NCI-H146 (cell line): Measurements from ENCODE around the gene NOL4L.

ENCODE experiments used
- DNase-seq: peaks from one replicate; lab custom pipeline; 2025; lab: John Stamatoyannopoulos, UW

NOL4L gene

DNA sequence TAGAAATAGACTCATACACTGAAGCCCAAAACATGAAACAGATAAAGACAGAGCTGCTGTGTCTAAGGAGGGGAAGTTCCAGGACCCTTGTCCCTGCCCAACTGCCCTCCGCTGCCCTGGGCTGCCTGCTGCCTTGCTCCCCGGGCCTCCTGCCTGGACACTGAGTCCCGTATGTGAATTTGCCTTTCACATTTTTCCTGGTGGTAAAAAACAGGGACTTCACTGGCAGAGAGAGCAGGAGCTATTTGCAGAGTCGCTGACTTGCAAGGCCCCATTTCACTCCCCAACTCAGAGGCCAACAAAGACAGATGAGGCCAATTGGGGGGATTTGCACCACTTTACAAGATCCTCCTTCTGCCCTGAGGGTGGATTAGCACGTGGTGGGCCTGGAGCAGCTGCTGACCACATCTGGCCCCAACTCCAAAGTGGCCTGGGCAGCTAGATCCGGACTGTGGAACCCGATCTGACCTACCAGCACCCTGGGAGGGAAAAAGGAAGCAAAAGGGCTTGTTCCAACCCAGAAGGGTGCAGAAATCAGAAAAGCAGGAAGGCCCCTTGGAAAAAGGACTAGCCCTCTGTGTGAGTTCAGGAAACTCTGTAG, 61.4 kb downstream of the NOL4L start:
- no peak for DNase-seq

DNA sequence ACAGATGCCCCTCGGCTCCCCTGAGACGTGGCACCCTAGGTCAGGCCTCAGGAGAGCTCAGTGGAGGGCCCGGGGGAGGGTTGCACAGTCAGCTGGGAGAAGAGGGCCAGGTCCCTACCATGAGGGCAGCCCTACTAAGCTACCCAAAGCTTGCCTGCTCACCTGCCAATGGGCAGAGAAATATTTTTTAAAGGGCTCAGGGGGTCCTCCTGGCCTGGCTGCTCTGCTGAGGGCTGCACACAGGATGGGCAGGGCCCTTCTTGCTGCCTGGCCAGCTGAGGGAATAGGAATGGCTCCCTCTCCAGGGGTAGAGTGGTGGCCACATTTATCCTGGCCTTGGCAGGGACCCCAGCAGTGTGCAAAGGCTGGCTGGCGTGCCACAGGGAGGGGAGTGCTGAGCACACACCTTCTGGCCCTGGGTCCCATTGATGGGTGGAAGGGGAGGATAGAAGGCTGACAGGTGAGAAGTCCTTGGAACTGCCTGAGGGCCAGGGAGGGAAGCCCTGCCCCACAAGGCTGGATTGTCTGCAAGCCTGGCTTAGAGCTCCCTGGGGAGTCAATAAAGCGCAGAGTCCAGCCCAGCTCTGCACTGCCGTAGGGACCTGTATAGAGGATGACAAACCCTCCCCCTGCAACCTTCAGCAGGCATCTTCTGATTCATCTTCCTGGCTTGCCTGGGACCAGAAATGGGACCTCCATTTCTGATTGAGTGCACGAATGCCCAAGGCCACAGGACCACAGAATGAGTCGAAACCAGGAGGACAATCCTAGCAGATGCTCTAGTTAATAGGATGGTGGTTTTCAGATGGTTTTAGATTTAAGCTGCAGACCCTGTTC, 62.1 kb downstream of the NOL4L start:
- peak; percentile 47 for DNase-seq

DNA sequence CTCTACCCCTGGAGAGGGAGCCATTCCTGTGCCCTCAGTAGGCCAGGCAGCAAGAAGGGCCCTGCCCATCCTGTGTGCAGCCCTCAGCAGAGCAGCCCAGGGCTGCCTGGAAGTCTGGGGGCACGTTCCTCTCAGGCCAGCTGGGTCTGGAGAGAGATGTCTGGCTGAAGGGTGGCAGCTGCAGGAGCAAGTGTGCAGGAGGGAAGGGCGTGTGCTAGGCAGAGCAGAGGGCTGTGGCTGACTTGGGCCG, 62.7 kb downstream of the NOL4L start:
- DNase-seq = no peak

- DNase-seq = peak; percentile 77
These were observed 63.2 kb downstream of the NOL4L start for GRCh38 chr20:32521780-32522525.

DNA sequence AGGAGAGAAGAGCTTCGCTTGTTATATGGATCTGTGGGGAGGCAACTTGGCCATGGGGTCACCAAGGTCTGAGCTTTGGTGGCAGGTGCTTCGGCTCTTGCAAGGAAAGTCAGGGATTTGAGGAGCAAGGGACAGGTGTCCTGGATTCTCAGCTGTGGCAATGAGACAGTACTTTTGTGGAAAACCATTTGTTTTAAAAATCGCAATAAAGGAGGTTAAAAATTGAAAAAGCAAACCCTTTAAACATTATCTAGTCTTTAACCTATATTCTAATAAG, 64.3 kb downstream of the NOL4L start:
- DNase-seq = no peak

GRCh38 chr20:32519381-32519730, 65.8 kb downstream of the NOL4L start:
- DNase-seq = no peak

GRCh38 chr20:32518593-32519380, 66.3 kb downstream of the NOL4L start:
- DNase-seq = no peak

- no peak for DNase-seq
These were observed 67.1 kb downstream of the NOL4L start for GRCh38 chr20:32517914-32518592.

- DNase-seq = no peak
These were observed 67.6 kb downstream of the NOL4L start for GRCh38 chr20:32517518-32517873.

DNA sequence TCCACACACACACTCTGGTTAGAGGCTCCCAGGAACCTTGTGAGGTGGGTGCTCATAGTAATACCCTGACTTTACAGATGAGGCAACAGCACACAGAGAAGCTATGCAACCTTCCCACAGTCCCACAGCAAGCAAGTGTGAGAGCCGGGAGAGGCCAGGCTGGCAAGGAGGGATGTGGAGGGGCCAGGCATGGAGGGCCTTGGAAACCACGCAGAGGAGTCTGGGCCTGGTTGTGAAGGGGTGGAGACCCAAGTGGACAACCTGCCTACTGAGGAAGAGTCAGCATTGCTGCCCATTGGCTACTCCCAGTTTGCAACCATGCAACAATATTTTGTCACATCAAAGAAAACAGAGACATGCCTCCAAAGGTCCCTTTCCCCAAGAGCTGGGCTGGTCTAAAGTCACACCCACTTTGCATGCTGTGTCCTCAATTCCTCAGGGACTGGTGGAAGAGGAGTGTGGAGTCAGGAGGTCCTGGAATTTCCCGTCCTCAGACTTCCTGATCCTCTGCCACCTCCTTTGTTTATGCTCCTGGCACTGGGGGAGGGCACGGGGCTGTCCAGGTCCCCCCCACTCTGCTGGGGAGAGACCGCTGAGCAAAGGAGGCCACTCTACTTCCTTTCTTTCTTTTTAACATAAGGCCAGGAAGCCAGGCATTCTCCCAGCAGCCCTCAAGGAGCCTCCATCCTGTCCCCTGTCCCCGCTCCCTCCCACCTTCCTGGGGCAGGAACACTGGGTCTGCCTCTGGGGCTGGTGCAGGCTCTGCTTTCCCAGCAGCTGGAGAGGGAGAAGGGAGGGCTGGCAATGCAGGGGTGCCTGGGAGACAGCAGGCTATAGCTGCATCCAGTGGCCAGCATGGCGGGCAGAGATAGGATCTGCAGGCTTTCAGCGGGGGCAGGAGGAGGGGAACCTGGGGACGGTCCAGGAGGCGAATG, 68.3 kb downstream of the NOL4L start:
- DNase-seq = no peak

DNA sequence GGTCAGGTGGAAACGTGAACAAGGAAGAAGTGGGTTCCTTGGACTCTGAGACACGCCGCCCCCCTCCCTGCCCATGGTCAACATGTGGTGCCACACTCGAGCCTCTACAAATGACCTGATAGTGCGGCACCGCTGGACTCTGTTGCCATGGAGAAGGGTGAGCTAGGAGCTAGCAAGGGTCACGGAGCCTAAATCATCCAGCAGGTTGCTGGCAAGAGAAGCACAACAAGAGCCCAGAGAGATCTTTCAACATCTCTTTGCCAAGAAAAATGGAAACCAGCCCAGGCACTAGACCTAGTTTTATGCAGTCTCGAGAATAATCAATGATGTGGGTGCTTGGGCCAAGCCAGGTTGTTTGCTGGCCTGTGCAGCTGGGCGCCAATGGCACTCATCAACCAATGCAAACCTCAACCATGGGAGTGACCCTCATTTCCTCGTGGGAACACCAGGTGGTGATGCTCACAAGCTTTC, 69.5 kb downstream of the NOL4L start:
- no peak for DNase-seq

GRCh38 chr20:32514760-32515159, 70.4 kb downstream of the NOL4L start:
- no peak for DNase-seq

DNA sequence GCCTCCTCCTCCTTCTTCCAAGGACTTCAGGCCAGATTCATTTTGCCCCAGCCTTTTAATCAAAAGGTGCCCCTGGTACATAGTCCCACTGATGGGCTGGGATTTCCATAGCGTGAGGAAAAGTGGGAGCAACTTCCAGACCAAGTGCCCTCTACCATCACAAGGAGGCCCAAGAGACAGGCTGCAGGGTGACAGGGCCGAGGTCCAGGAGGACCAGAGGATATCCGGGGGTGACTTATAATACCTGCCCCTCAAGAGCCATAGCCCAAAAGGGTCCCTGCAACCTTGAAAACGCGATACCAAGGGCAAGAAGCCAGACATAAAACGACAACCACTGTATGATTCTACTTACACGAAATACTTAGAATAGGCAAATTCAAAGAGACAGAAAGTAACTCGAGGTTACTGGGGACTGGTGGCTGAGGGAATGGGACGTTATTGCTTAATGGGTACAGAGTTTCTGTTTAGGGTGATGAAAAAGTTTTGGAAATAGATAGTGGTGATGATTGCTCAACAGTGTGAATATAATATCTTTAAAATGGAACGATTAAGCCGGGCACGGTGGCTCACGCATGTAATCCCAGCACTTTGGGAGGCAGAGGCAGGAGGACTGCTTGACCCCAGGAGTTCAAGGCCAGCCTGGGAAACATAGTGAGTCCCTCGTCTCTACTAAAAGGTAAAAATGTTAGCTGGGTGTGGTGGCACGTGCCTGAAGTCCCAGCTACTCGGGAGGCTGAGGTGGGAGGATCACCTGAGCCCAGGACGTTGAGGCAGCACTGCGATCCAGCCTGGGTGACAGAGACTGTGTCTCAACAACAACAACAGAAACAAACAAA, 71.9 kb downstream of the NOL4L start:
- no peak for DNase-seq

- no peak for DNase-seq
These were observed 73.1 kb downstream of the NOL4L start for GRCh38 chr20:32512047-32512385.

DNA sequence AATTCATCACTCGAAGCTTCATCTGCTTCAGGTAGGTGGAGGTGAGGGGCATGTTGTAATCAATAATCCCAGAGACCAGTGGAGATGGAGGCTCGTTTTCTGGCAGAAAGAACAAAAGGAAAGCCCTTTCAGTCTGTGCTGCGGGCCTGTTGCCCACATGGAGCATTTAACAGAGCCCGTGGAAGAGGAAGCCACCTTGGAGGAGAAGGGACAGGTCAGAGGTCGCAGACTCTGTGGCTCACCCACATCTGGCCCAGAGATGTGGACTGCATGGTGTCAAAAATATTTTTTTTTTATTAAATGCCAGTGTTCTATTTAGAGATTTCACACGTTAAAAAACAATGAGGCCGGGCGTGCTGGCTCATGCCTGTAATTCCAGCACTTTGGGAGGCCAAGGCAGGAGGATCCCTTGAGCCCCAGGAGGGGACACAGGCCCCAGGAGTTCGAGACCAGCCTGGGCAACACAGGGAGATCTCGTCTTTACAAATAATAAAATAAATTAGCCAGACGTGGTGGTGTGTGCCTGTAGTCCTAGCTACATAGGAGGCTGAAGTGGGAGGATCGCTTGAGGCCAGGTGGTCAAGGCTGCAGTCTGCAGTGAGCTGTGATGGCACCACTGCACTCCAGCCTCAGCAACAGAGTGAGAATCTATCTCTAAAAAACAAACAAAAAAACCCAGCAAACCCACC, 73.6 kb downstream of the NOL4L start:
- DNase-seq = no peak

GRCh38 chr20:32510601-32511357, 74.4 kb downstream of the NOL4L start:
- peak; percentile 52 for DNase-seq

DNA sequence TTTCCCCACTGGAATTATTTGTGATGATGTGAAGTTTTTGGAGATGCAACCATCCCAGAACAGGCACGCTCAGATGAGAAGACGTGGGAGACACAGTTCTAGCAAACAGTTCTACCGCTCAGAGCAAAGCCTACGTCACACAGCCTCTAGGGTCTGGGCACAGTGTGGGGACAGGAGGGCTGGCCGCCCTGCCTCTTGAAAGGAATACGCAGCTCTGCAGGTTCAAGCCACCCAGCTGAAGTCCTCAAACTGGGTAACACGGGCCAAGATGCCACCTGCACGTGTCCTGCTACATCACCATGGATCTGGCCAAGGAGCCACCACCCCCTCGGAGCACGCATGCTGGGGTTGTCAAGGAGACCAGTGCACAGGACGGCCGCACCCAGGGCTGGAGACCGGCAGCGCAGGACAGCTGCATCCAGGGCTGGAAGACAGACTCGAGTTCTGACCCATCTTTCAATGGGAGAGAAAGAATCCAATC, 75.0 kb downstream of the NOL4L start:
- DNase-seq = peak; percentile 81

- DNase-seq = peak; percentile 94
These were observed 75.5 kb downstream of the NOL4L start for GRCh38 chr20:32509639-32510066.

DNA sequence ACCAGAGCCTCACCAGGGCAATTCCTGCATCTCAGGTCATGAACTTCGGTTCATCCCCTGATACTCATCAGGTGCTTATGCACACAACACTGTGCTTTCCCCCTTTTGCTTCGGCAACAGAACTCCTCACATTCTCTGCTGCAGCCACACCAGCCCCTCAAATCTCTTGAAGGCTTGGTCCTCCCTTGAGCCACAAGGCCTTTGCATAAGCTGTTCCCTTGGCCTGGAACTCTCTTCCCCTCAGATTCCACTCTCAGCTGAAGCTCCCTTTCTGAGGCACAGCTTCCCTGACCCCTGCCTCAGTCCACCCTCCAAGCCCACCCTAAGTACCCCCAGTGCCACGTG, 76.4 kb downstream of the NOL4L start:
- no peak for DNase-seq
